OCI-LY1 (cell line): ENCODE results near the gene ZBTB20.
"Not testable (repeated sequence)": the region's sequence is repeated elsewhere in the genome, so short reads cannot be mapped to it uniquely, and the experiment has no call there.

Experiments
- H2AFZ ChIP-seq: fragments of 200-600 bp; sonication (generic), shearing (Covaris generic); 2 replicates; pipeline ENCODE4 v1.6.0; 2014; ENCODE audit warnings: antibody characterized with exemption, mild to moderate bottlenecking, low read length
- H3F3A ChIP-seq: fragments of 200-600 bp; sonication (generic), shearing (Covaris generic); 2 replicates; pipeline ENCODE4 v1.6.0; 2014; ENCODE audit warnings: mild to moderate bottlenecking, antibody characterized with exemption, low read length, moderate library complexity; ENCODE audit not compliant: insufficient read depth
- H3K27ac ChIP-seq: fragments of 200-600 bp; sonication (generic); 2 replicates; pipeline ENCODE4 v1.5.1; 2014; ENCODE audit warnings: low read length, mixed run types, mild to moderate bottlenecking, low read depth; ENCODE audit not compliant: poor library complexity, severe bottlenecking
- H3K27me3 ChIP-seq: fragments of 200-600 bp; sonication (generic); 2 replicates; pipeline ENCODE4 v1.6.0; 2014; ENCODE audit warnings: antibody characterized with exemption, mild to moderate bottlenecking, low read length, moderate library complexity; ENCODE audit not compliant: insufficient read depth
- H3K36me3 ChIP-seq: fragments of 200-600 bp; sonication (generic); 2 replicates; pipeline ENCODE4 v1.6.1; 2014; ENCODE audit warnings: mild to moderate bottlenecking, antibody characterized with exemption, low read length, moderate library complexity, mixed read lengths; ENCODE audit not compliant: insufficient read depth
- H3K4me1 ChIP-seq: fragments of 200-600 bp; sonication (generic); 2 replicates; pipeline ENCODE4 v1.5.1; 2014; ENCODE audit warnings: mild to moderate bottlenecking, low read length, moderate library complexity; ENCODE audit not compliant: insufficient read depth, severe bottlenecking
- H3K4me2 ChIP-seq: fragments of 200-600 bp; sonication (generic), shearing (Covaris generic); 2 replicates; pipeline ENCODE4 v1.6.1; 2014; ENCODE audit warnings: low read length
- H3K4me3 ChIP-seq: fragments of 200-600 bp; sonication (generic); 2 replicates; pipeline ENCODE4 v1.5.1; 2014; ENCODE audit warnings: low read length, low read depth, mild to moderate bottlenecking, mixed read lengths; ENCODE audit not compliant: poor library complexity, severe bottlenecking
- H3K79me2 ChIP-seq: fragments of 200-600 bp; shearing (Covaris generic); 2 replicates; pipeline ENCODE4 v1.6.1; 2016; ENCODE audit warnings: mixed run types, low read length, mixed read lengths; ENCODE audit not compliant: insufficient read depth
- H3K9ac ChIP-seq: fragments of 200-600 bp; sonication (generic), shearing (Covaris generic); 2 replicates; pipeline ENCODE4 v1.6.1; 2014; ENCODE audit warnings: mild to moderate bottlenecking, low read length, mixed read lengths
- H3K9me2 ChIP-seq: fragments of 200-600 bp; sonication (generic), shearing (Covaris generic); 2 replicates; pipeline ENCODE4 v1.6.1; 2014; ENCODE audit warnings: low read depth, mild to moderate bottlenecking, low read length, mixed read lengths
- H3K9me3 ChIP-seq: fragments of 200-600 bp; shearing (Covaris generic); 2 replicates; pipeline ENCODE4 v1.6.1; 2014; ENCODE audit warnings: low read length, mixed read lengths
- H4K20me1 ChIP-seq: fragments of 200-600 bp; sonication (generic), shearing (Covaris generic); 2 replicates; pipeline ENCODE4 v1.6.0; 2016; ENCODE audit warnings: mild to moderate bottlenecking, low read length; ENCODE audit not compliant: insufficient read depth
- CTCF ChIP-seq: fragments of 200-600 bp; sonication (generic), shearing (Covaris generic); IDR thresholded peaks from 2 replicates; pipeline ENCODE4 v1.5.1; 2017; ENCODE audit warnings: mild to moderate bottlenecking, antibody characterized with exemption, low read length, moderate library complexity, mixed read lengths
- EZH2 ChIP-seq: fragments of 200-600 bp; sonication (generic), shearing (Covaris generic); IDR thresholded peaks from 2 replicates; pipeline ENCODE4 v1.8.0; 2017; ENCODE audit warnings: borderline replicate concordance, mixed run types, mild to moderate bottlenecking, antibody characterized with exemption, low read length, moderate library complexity, mixed read lengths

ZBTB20 gene

GRCh38 chr3:115120597-115120996 lies 26.5 kb downstream of the ZBTB20 start:
- H3K27ac ChIP-seq, result no peak overlapping the region
- TF ChIP-seq CTCF (no peak), EZH2 (no peak)
- H3K36me3 ChIP-seq, result no peaks in the 10 kb centered on the region
- no peaks in the 10 kb centered on the region for H3K27me3 ChIP-seq
- H3K4me2 ChIP-seq, result no peak overlapping the region
- no peak overlapping the region for H2AFZ ChIP-seq
- H3K79me2 ChIP-seq, result no peaks in the 10 kb centered on the region
- no peaks in the 10 kb centered on the region for H3F3A ChIP-seq
- H3K9ac ChIP-seq, result no peak overlapping the region
- 0 out of 2 replicates have a peak, but pooled peaks cover 2% of the 10 kb centered on the region for H3K9me3 ChIP-seq
- no peaks in the 10 kb centered on the region for H3K4me1 ChIP-seq
- no peaks in the 10 kb centered on the region for H4K20me1 ChIP-seq
- no peak overlapping the region for H3K4me3 ChIP-seq
- H3K9me2 ChIP-seq, result no peaks in the 10 kb centered on the region

- no peaks in the 10 kb centered on the region for H3K9me3 ChIP-seq
- H3K4me2 ChIP-seq, result no peak overlapping the region
- no peaks in the 10 kb centered on the region for H3K36me3 ChIP-seq
- no peaks in the 10 kb centered on the region for H3K9me2 ChIP-seq
- H3K4me1 ChIP-seq, result no peaks in the 10 kb centered on the region
- no peaks in the 10 kb centered on the region for H4K20me1 ChIP-seq
- no peak overlapping the region for H2AFZ ChIP-seq
- H3K9ac ChIP-seq, result no peak overlapping the region
- no peak overlapping the region for H3K4me3 ChIP-seq
- no peaks in the 10 kb centered on the region for H3K79me2 ChIP-seq
- H3K27ac ChIP-seq, result no peak overlapping the region
- H3K27me3 ChIP-seq, result no peaks in the 10 kb centered on the region
- TF ChIP-seq EZH2, result no peak
- no peak for TF ChIP-seq CTCF
- no peaks in the 10 kb centered on the region for H3F3A ChIP-seq
Measured at GRCh38 chr3:115113367-115113766, 33.7 kb downstream of the ZBTB20 start.

- Histone ChIP-seq H4K20me1 (no peaks in the 10 kb centered on the region), H2AFZ (no peak overlapping the region), H3F3A (no peaks in the 10 kb centered on the region), H3K79me2 (no peaks in the 10 kb centered on the region), H3K9ac (no peak overlapping the region), H3K4me1 (no peaks in the 10 kb centered on the region), H3K4me2 (no peak overlapping the region), H3K9me3 (no peaks in the 10 kb centered on the region), H3K27ac (no peak overlapping the region), H3K27me3 (no peaks in the 10 kb centered on the region), H3K9me2 (no peaks in the 10 kb centered on the region), H3K4me3 (no peak overlapping the region), H3K36me3 (no peaks in the 10 kb centered on the region)
- no peak for TF ChIP-seq EZH2
Measured at GRCh38 chr3:115111632-115112031, 35.5 kb downstream of the ZBTB20 start.

- Histone ChIP-seq H3K9me2 (no peaks in the 10 kb centered on the region), H3K9ac (no peak overlapping the region), H3K79me2 (no peaks in the 10 kb centered on the region), H3K27ac (no peak overlapping the region), H3K4me1 (no peaks in the 10 kb centered on the region), H3K4me3 (no peak overlapping the region), H3F3A (no peaks in the 10 kb centered on the region), H3K4me2 (no peak overlapping the region), H3K36me3 (no peaks in the 10 kb centered on the region), H3K9me3 (no peaks in the 10 kb centered on the region), H4K20me1 (no peaks in the 10 kb centered on the region), H3K27me3 (no peaks in the 10 kb centered on the region), H2AFZ (no peak overlapping the region)
- TF ChIP-seq EZH2, result no peak
- no peak for TF ChIP-seq CTCF
Measured at GRCh38 chr3:115110830-115111229, 36.3 kb downstream of the ZBTB20 start.

- H3K4me2 ChIP-seq, H4K20me1 ChIP-seq, H3K9me3 ChIP-seq, H3K79me2 ChIP-seq, H2AFZ ChIP-seq, H3K4me1 ChIP-seq, H3K9me2 ChIP-seq, H3F3A ChIP-seq, H3K27me3 ChIP-seq, H3K4me3 ChIP-seq, H3K27ac ChIP-seq, H3K36me3 ChIP-seq, H3K9ac ChIP-seq: not testable (repeated sequence)
Measured at GRCh38 chr3:115110066-115110465, 37.0 kb downstream of the ZBTB20 start.
